ENCODE measurements around the gene SYCE1L.
"Not testable (repeated sequence)": the region's sequence is repeated elsewhere in the genome, so short reads cannot be mapped to it uniquely, and the experiment has no call there.

The SYCE1L gene

GRCh38 chr16:77169650-77170236, 29.5 kb upstream of the SYCE1L start:
- peak; percentile 79 for TF ChIP-seq CTCF (IDR thresholded peaks at IDR 0.05; ENCODE audit: extremely low read depth, missing control alignments)
- DNase-seq (ENCODE audit: low spot score): peak; percentile 27

DNA sequence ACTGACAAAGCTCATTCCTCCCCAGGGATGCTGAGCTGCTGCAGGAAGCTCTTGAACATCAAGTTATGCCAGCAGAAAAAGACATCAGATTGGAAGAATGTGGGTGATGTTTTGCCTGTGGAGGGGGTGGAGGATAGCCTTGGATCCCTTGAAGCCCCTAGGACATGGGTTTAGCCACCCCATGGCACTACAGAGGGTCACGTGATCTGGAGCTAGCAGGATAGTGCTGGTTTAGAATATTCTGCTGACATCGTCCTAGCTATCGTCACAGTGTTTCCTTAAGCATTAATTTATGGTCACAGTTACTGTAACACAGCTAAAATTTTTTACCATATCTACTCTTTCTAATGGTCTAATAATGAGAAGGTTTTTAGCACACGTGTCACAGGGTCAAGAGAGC, 28.4 kb upstream of the SYCE1L start:
- no peak for TF ChIP-seq CTCF (IDR thresholded peaks at IDR 0.05; ENCODE audit: extremely low read depth, missing control alignments)
- DNase-seq (ENCODE audit: low spot score): no peak

DNA sequence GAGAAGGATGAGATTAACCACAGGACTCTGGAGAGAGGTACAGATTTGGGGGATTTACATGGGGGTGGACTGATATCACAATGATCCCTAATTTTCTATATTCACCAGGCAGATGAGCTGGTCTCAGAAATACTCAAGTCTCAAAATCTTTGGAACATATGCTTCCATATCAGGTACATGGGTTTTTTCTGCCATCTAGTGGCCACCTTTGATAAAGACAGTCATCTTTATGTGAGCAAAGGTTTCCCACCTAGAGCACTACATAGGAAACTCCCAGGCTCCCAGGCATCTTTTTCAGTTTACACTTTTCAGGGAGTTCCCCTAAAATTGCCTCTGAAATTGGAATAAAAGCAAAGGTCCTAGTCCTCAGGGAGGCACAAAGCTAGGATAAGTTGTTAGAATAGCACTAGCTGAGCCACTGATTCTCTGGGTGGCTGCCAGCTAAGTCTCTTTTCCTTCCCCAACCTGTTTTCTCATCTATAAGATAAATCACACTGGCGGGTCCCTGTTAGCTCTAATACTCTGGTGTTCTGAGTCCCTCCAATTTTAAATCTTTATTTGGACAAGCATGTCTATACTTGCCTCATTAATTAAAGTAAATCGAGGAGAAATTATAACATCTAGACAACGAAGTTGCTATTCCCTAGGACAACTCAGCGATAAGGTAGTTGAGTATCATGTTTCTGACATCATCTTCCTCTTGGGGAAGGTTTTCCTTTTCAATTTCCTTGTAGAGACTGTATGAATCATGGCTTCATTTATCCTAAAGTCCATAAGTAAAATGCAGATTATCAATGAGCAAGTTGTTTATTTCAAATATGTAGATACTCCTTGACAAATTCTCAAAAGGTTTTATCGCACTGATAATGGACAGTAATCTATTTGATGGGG, 27.2 kb upstream of the SYCE1L start:
- DNase-seq (ENCODE audit: low spot score): peak; percentile 43
- TF ChIP-seq CTCF (IDR thresholded peaks at IDR 0.05; ENCODE audit: extremely low read depth, missing control alignments): peak; percentile 50

GRCh38 chr16:77172951-77173350, 26.3 kb upstream of the SYCE1L start:
- no peak for TF ChIP-seq CTCF (IDR thresholded peaks at IDR 0.05; ENCODE audit: extremely low read depth, missing control alignments)
- no peak for DNase-seq (ENCODE audit: low spot score)

GRCh38 chr16:77183137-77183536, 16.1 kb upstream of the SYCE1L start:
- TF ChIP-seq CTCF (IDR thresholded peaks at IDR 0.05; ENCODE audit: extremely low read depth, missing control alignments): no peak
- no peak for DNase-seq (ENCODE audit: low spot score)

DNA sequence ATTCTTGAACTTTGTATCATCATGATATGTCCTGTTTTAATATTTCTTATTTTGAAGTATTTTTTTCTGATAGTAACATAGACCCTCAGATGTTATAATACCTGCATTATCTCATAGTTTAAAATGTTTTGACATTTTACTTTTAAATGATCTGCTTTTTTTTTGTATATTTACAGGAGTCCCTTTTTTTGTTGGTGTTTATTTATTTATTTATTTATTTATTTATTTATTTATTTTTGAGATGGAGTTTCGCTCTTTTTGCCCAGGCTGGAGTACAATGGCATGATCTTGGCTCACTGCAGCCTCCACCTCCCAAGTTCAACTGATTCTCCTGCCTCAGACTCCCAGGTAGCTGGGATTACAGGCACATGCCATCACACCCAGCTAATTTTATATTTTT, 12.9 kb upstream of the SYCE1L start:
- DNase-seq (ENCODE audit: low spot score): not testable (repeated sequence)

GRCh38 chr16:77190190-77190477, 9.1 kb upstream of the SYCE1L start:
- TF ChIP-seq CTCF (IDR thresholded peaks at IDR 0.05; ENCODE audit: extremely low read depth, missing control alignments): no peak
- no peak for DNase-seq (ENCODE audit: low spot score)
